NCI-H526 treated with DMSO at 0.1 percent for 48 hours (cell line): ENCODE measurements around the gene NRP1.

ENCODE experiments used
- DNase-seq: peaks from one replicate; lab custom pipeline; 2025; lab: John Stamatoyannopoulos, UW

Gene NRP1

DNA sequence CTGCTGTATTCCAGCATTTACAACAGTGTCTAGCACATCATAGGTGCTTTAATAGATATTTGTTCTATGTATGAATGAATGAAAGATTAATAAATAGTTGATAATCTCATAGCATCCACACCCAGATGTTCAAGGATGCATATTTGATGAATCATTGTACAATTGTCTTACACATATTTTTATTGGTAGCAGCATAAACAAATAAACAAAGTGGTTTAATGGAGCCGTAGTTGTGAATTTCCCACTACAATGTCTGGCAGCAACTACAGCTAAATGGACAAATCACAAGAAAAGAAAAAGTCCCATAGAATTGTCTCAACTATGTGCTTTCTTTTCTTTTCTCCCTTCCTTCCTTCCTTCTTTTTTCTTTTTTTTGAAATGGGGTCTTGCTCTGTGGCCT, 150.8 kb downstream of the NRP1 start:
- DNase-seq: no peak

- no peak for DNase-seq
Observed at GRCh38 chr10:33180921-33181320, 153.5 kb downstream of the NRP1 start.

- DNase-seq: no peak
Observed at GRCh38 chr10:33180390-33180789, 154.1 kb downstream of the NRP1 start.

DNA sequence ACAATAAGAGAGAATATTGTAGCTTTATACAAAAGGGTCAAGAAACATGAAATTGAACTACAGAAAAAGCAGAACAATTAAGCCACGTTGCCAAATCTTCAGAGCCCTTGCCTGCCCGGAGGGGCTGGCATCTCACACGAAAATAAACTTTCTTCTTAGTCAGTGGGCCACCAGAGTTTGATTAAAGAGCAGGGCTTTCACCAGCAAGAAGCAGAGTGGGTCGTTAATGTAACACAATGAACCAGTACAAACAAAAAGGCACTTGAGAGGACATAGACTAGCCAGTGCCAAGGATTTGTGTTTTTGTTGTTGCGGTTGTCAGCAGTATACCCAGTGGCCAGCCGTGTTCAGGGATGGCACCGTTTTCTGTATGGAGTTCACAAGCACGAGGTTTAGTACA, 155.4 kb downstream of the NRP1 start:
- DNase-seq: no peak

- DNase-seq: no peak
Observed at GRCh38 chr10:33178026-33178755, 156.3 kb downstream of the NRP1 start.

GRCh38 chr10:33176688-33177087, 157.8 kb downstream of the NRP1 start:
- no peak for DNase-seq

GRCh38 chr10:33174674-33175434, 159.6 kb downstream of the NRP1 start:
- DNase-seq: no peak

- no peak for DNase-seq
Observed at GRCh38 chr10:33165911-33166310, 168.6 kb downstream of the NRP1 start.

DNA sequence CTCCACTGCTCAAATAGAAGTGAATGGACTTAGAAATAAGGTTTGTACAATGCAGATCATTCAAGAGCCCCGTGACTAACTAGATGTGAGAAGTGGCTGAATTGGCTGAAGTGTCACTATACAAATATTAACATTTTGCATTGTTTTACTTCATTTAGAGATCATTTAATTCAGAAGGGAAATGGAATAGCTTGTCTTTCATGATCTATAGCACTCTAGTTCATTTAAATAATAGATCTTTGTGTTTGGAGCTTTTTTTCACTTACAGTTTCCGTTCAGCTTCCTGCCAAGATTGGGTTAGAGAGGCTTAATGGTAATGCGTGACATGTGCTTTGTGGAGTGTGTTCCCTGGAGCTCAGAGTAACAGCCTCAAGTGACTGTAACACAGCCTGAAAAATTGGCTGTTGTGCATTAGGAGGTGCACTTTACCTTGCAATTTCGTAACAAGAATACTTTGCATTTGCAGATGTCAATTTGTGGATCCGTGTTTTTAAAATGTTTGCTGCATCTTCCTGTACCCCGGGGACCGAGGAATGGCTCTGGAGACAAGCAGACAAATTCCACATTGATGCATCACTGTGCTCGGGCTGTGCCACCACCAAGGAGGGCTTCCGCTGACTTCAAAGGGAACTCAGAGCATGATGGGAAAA, 170.3 kb downstream of the NRP1 start:
- DNase-seq: no peak

- no peak for DNase-seq
Observed at GRCh38 chr10:33162248-33162575, 172.3 kb downstream of the NRP1 start.

DNA sequence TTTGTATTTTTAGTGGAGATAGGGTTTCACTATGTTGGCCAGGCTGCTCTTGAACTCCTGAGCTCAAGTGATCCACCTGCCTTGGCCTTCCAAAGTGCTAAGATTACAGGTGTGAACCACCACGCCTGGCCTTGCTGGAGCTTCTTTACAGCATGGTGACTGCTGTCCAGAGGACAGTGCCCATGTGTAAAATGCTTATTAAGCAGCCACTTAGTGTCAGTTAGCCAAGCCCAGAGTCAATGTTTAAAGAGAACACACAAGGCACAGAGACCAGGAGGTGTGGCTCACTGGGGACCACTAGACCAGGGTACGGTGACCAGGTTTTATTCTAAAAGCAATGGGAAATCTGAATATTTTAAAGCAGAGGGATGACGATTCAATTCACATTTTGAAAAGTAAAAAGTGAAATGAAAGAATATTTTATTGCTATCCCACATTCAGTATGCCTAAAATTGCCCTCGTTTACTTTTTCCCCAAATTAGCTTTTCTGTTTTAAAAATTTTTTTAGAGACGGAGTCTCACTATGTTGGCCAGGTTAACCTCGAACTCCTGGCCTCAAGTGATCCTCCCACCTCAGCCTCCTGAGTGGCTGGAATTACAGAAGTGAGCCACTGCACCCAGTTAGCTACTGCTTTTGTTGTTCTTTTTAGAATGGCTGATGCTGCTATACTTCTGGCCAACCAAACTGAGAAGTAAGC, 172.8 kb downstream of the NRP1 start:
- no peak for DNase-seq

DNA sequence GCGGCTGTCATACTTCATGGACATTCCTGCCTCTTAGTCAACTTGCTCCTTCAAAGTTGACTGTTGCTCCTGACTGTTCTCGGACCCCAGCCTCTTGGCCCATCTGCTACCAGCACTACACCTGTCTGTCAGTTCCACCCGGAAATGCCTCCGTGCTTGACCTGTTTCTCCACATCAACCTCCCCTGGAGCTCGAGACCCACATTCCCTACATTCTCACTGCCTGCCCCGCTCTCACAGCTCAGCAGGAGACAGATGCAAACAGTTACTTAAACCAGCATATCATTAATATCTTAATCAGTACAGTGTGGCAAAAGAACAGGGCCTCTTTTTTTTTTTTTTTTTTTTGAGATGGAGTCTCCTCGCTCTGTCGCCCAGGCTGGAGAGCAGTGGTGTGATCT, 174.3 kb downstream of the NRP1 start:
- no peak for DNase-seq

DNA sequence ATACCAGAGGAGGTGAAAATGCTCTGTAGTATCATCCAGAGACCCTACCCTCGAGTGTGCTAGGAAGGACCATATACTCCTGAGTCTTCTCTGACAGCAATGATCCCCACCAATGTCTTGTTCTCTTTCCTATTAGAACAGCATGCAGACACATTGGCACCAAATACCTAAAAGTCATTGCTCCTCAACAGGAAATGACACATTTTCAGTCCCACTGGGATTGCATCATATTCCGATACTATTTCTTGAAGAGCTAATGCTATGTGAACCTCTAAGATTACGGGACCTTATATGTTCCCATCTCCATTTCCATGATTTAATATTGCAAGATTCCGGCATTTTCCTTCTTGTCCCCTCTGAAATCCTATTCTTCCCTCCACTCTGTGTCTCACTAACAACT, 177.4 kb downstream of the NRP1 start:
- no peak for DNase-seq

DNA sequence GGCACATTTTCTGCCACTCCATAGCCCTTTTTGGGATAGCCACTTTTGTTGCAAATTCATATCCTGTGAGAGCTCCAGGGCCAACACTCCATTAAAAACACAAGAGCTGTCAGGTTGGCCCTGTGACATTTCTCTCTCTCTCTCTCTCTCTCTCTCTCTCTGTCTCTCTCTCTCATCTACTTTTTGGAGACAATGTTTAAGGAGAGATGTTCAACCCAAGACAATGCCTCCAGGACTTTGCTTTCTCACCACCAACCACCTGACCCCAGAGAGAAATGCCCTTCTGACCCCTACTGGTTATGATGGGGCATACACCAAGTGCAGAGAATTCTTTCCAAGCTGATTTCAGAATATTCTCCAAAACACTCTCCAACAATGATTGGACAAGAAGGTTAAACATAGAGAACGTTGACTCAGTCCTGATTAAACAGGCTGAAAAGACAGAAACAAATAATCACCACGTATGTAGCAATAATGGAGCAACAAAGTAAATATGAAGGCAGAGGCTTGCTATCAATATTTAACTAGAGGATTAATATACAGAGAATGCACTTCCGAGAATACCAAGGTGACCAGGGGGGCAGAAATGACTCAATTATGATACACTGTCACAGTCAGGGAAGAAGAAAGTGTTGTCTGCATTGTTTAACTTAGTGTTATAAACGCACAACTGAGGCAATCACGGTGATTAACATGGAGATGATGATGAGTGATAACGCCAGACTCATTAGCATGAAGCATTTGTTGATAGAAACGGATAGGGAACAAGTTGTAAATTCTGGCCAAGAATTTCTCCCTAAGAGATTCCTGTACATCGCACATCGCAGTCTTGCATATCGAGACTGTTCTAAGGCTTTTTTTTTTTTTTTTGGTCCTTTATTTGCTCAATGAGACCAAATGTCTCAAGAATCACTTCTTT, 178.5 kb downstream of the NRP1 start:
- no peak for DNase-seq

DNA sequence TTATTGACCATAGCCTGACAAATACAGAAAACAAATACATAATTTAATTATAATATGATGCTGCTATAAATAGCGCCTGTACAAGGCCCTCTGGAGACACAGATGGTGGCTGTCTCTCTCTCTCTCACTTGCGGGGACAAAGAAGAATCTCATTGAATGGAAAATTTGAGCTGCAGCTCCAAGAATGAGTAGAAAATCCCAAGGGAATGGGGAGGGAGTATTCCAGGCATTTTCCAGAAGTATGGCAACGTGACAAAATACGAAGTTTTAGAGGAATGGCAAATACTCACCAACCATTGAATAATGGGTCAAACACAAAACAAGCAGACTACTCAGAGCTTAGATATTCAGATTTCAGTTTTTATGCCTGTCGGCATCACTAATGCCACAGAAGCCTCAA, 179.9 kb downstream of the NRP1 start:
- no peak for DNase-seq

DNA sequence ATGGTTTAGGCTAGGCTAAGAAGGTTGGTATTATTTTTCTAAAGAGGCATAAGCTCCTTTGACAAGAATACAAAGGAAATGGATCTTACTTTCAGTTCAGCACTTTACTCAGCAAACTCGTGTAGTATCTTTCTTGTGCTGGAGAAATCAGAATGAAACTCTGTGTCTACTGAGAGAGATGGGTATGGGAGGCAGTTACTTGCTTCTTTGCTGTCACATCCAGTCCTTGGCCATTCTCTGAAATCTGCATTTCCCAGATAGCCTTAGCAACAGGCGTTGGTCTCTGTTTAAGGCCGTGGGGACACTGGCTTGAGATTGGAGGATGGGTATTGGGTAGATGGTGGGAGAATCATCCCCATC, 180.5 kb downstream of the NRP1 start:
- no peak for DNase-seq

- DNase-seq: no peak
Observed at GRCh38 chr10:33153251-33153967, 181.1 kb downstream of the NRP1 start.

DNA sequence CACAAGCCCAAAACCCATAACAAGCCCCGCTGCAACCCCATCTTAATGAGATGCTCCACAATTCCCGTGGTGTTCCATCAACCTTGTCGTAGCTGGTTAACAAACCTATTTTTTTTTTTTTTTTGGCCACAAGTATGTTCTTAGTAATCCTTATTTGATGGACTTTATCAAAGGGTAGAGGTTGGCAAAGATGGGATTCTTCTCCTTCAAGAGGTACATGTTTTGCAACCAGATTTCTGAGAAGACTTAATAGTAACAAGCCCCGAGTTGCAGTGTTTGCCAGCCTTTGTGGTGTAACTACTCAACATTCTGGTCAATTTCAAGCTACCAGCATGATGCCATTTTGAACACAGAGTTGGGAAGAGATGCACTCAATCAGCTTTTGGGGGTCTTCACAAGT, 181.7 kb downstream of the NRP1 start:
- no peak for DNase-seq

GRCh38 chr10:33152146-33152545, 182.3 kb downstream of the NRP1 start:
- DNase-seq: no peak

GRCh38 chr10:33151344-33151864, 183.1 kb downstream of the NRP1 start:
- no peak for DNase-seq

GRCh38 chr10:33150889-33151288, 183.6 kb downstream of the NRP1 start:
- DNase-seq: no peak
